MCF 10A (cell line): ENCODE measurements around the gene CBX4. TPM values are rescaled to one million over a fixed set of nuclear protein-coding genes. Genes with fewer than 3 reads are reported as not detected.

ENCODE experiments used
- BruUV-seq: library from RNA; stranded (reverse); fragments of 400-500 nt; replicated peaks from 2 replicates; lab custom pipeline; 2021; lab: Mats Ljungman, UMichigan
- CTCF ChIA-PET: fragments of 300-600 bp; sonication (Branson Sonifier 250); formaldehyde crosslinking; extraction: SDS; loops from one replicate; lab custom pipeline; 2021; ENCODE audit warnings: antibody characterized with exemption, inconsistent platforms; lab: Yijun Ruan, JAX
- POLR2A ChIA-PET: fragments of 300-600, 350-650 bp; sonication (Branson Sonifier 250); formaldehyde crosslinking; extraction: SDS; loops from one replicate; lab custom pipeline; 2020; ENCODE audit warnings: antibody characterized with exemption, inconsistent platforms; lab: Yijun Ruan, JAX
- DNase-seq: peaks from one replicate; pipeline ENCODE4 v3.0.0-alpha.2; 2018; ENCODE audit not compliant: unreplicated experiment
- H3K27ac Mint-ChIP-seq: one replicate; pipeline ENCODE4 v1.8.0; 2022; ENCODE audit warnings: mild to moderate bottlenecking, low read depth, mixed read lengths; ENCODE audit not compliant: unreplicated experiment
- H3K27me3 Mint-ChIP-seq: one replicate; pipeline ENCODE4 v1.8.0; 2022; ENCODE audit warnings: mixed read lengths; ENCODE audit not compliant: insufficient read depth, unreplicated experiment
- H3K36me3 Mint-ChIP-seq: one replicate; pipeline ENCODE4 v1.8.0; 2022; ENCODE audit warnings: mild to moderate bottlenecking, moderate library complexity, mixed read lengths; ENCODE audit not compliant: insufficient read depth, unreplicated experiment
- H3K4me1 Mint-ChIP-seq: one replicate; pipeline ENCODE4 v1.8.0; 2022; ENCODE audit warnings: mixed read lengths; ENCODE audit not compliant: insufficient read depth, unreplicated experiment
- H3K4me3 Mint-ChIP-seq: one replicate; pipeline ENCODE4 v1.8.0; 2022; ENCODE audit warnings: mild to moderate bottlenecking, moderate library complexity, mixed read lengths; ENCODE audit not compliant: unreplicated experiment
- H3K9me3 Mint-ChIP-seq: one replicate; pipeline ENCODE4 v1.8.0; 2022; ENCODE audit warnings: mixed read lengths; ENCODE audit not compliant: unreplicated experiment
- CTCF ChIP-seq: fragments of 200-600 bp; IDR thresholded peaks from one replicate; pipeline ENCODE4 v1.8.0; 2022; ENCODE audit warnings: antibody characterized with exemption, mild to moderate bottlenecking; ENCODE audit not compliant: unreplicated experiment
- intact Hi-C: fragments of 100-400 bp; cut with micrococcal nuclease; formaldehyde crosslinking; loops from 2 replicates; pipeline ENCODE4 v1.14.1; 2022
- total RNA-seq: library from RNA; stranded (reverse); gene quantifications from 2 replicates; pipeline ENCODE4 v1.2.3, GENCODE V29; 2022

The CBX4 gene
- total RNA-seq, 1 experiment from 2014 or later = 89.7 TPM

GRCh38 chr17:79790805-79791734 is 48.2 kb downstream of the CBX4 start:
- TF ChIP-seq CTCF = no peak
- BruUV-seq = no TSS peak
- Mint-ChIP-seq H3K36me3 (peaks cover 18% of the 10 kb centered on the region), H3K9me3 (no peaks in the 10 kb centered on the region), H3K4me1 (no peaks in the 10 kb centered on the region), H3K4me3 (no peak overlapping the region), H3K27ac (no peak overlapping the region), H3K27me3 (no peaks in the 10 kb centered on the region)
- ChIA-PET POLR2A (interaction anchor here (0.9 kb wide), 1 partner anchor 132 kb away, joined by 3 read pairs; no protein-coding TSS in a partner anchor), CTCF (no interaction called here)
- no peak for DNase-seq
- intact Hi-C loops = no loop called here

GRCh38 chr17:79789943-79790804 is 49.1 kb downstream of the CBX4 start:
- ChIA-PET CTCF (interaction anchor here (0.6 to 1.7 kb wide), 3 partner anchors 15 to 202 kb away, joined by 3 to 7 read pairs (median 3); no protein-coding TSS in a partner anchor), POLR2A (no interaction called here)
- peak; percentile 77 for TF ChIP-seq CTCF
- Mint-ChIP-seq H3K27ac (no peak overlapping the region), H3K27me3 (no peaks in the 10 kb centered on the region), H3K4me3 (no peak overlapping the region), H3K4me1 (no peaks in the 10 kb centered on the region), H3K36me3 (peaks cover 10% of the 10 kb centered on the region), H3K9me3 (no peaks in the 10 kb centered on the region)
- no TSS peak for BruUV-seq
- intact Hi-C loops = no loop called here
- peak; percentile 39 for DNase-seq

- Mint-ChIP-seq H3K27me3 (no peaks in the 10 kb centered on the region), H3K4me3 (no peak overlapping the region), H3K9me3 (no peaks in the 10 kb centered on the region), H3K36me3 (peaks cover 14% of the 10 kb centered on the region), H3K27ac (peak overlapping the region; percentile 35), H3K4me1 (no peaks in the 10 kb centered on the region)
- no TSS peak for BruUV-seq
- TF ChIP-seq CTCF = no peak
- ChIA-PET POLR2A (no interaction called here), CTCF (interaction anchor here (0.6 to 1.7 kb wide), 3 partner anchors 14 to 203 kb away, joined by 3 to 7 read pairs (median 3); no protein-coding TSS in a partner anchor)
- no peak for DNase-seq
- intact Hi-C loops = no loop called here
Measured at GRCh38 chr17:79788989-79789942, 50.0 kb downstream of the CBX4 start.
